Stimulated activated CD4-positive, alpha-beta T cell treated with anti-CD3 and anti-CD28 coated beads, TNF-alpha, amount 100 ng/mL, for 24 hours (primary cell): Measurements from ENCODE around the gene ZBTB16.

Experiments
- DNase-seq, 3 experiments: peaks; one replicate each; pipeline ENCODE4 v3.0.0-alpha.2; 2020; ENCODE audit warnings: low read depth in 3 of 3

Gene ZBTB16

GRCh38 chr11:114209343-114209742 is 149.8 kb downstream of the ZBTB16 start:
- no peak for DNase-seq

GRCh38 chr11:114209904-114210303 is 150.4 kb downstream of the ZBTB16 start:
- DNase-seq = no peak

- DNase-seq = no peak
These were observed 152.1 kb downstream of the ZBTB16 start for GRCh38 chr11:114211444-114212121.

- DNase-seq = no peak
These were observed 154.1 kb downstream of the ZBTB16 start for GRCh38 chr11:114213622-114214021.

GRCh38 chr11:114215428-114215827 is 155.9 kb downstream of the ZBTB16 start:
- DNase-seq = no peak

GRCh38 chr11:114215871-114216795 is 156.6 kb downstream of the ZBTB16 start:
- DNase-seq = no peak

GRCh38 chr11:114216796-114217180 is 157.3 kb downstream of the ZBTB16 start:
- DNase-seq = no peak

GRCh38 chr11:114218508-114218907 is 159.0 kb downstream of the ZBTB16 start:
- DNase-seq = no peak

- no peak for DNase-seq
These were observed 160.2 kb downstream of the ZBTB16 start for GRCh38 chr11:114219559-114220349.

- DNase-seq = no peak
These were observed 161.5 kb downstream of the ZBTB16 start for GRCh38 chr11:114221037-114221436.

GRCh38 chr11:114225661-114226060 is 166.2 kb downstream of the ZBTB16 start:
- no peak for DNase-seq

- no peak for DNase-seq
These were observed 166.8 kb downstream of the ZBTB16 start for GRCh38 chr11:114226356-114226755.

GRCh38 chr11:114228435-114229411 is 169.2 kb downstream of the ZBTB16 start:
- no peak for DNase-seq

GRCh38 chr11:114230031-114230704 is 170.7 kb downstream of the ZBTB16 start:
- no peak for DNase-seq

GRCh38 chr11:114232400-114233059 is 173.0 kb downstream of the ZBTB16 start:
- no peak for DNase-seq

- no peak for DNase-seq
These were observed 174.2 kb downstream of the ZBTB16 start for GRCh38 chr11:114233755-114234154.

- no peak for DNase-seq
These were observed 177.3 kb downstream of the ZBTB16 start for GRCh38 chr11:114236829-114237228.

- DNase-seq = no peak
These were observed 178.1 kb downstream of the ZBTB16 start for GRCh38 chr11:114237321-114238280.

- DNase-seq = no peak
These were observed 180.2 kb downstream of the ZBTB16 start for GRCh38 chr11:114239753-114240161.
